Left ventricle myocardium inferior (tissue), 1 donor: ENCODE measurements around the gene LRRC56. TPM values are rescaled to one million over a fixed set of nuclear protein-coding genes. Genes with fewer than 3 reads are reported as not detected.

Experiments used
- DNase-seq: peaks from one replicate; pipeline ENCODE4 v3.0.0-alpha.2; 2020
- H3K27ac ChIP-seq: fragments of 200-600 bp; replicated peaks from 2 replicates; pipeline ENCODE4 v1.8.0; 2021
- H3K27me3 ChIP-seq: fragments of 200-600 bp; 2 replicates; pipeline ENCODE4 v1.8.0; 2021; ENCODE audit warnings: low read depth
- H3K36me3 ChIP-seq: fragments of 200-600 bp; 2 replicates; pipeline ENCODE4 v1.8.0; 2021
- H3K4me1 ChIP-seq: fragments of 200-600 bp; 2 replicates; pipeline ENCODE4 v1.8.0; 2021
- H3K4me3 ChIP-seq: fragments of 200-600 bp; 2 replicates; pipeline ENCODE4 v1.8.0; 2021; ENCODE audit warnings: mild to moderate bottlenecking, moderate library complexity
- H3K9me3 ChIP-seq: fragments of 200-600 bp; replicated peaks from 2 replicates; pipeline ENCODE4 v1.8.0; 2021
- CTCF ChIP-seq: fragments of 200-600 bp; IDR thresholded peaks from 2 replicates; pipeline ENCODE4 v1.8.0; 2021; ENCODE audit warnings: antibody characterized with exemption, mild to moderate bottlenecking, borderline replicate concordance
- intact Hi-C: fragments of 100-400 bp; cut with micrococcal nuclease; formaldehyde crosslinking; loops from one replicate; pipeline ENCODE4 v1.11.0; 2022
- total RNA-seq: library from RNA; stranded (reverse); fragmentation: NEBNext Ultra II Directional; extraction: Animal tissue kit (Norgen Biotek cat#: 25700); gene quantifications from one replicate; pipeline ENCODE4 v1.2.1, GENCODE V29; 2021
- donor health status: DM: no; HTN: yes; CAD: no; lungs with severe emphysema.

LRRC56 gene
- total RNA-seq, 1 donor from 2014 or later, result 0.25 TPM

- Histone ChIP-seq H3K9me3 (no peaks in the 10 kb centered on the region), H3K36me3 (peaks cover 28% of the 10 kb centered on the region), H3K27me3 (peaks cover 17% of the 10 kb centered on the region), H3K4me1 (peaks cover 54% of the 10 kb centered on the region), H3K4me3 (no peak overlapping the region), H3K27ac (peak overlapping the region; percentile 48)
- intact Hi-C loops, result no loop called here
- DNase-seq, result no peak
- no peak for TF ChIP-seq CTCF
Measured at GRCh38 chr11:532986-533585, 4.2 kb upstream of the LRRC56 start.

GRCh38 chr11:533586-534395 lies 3.5 kb upstream of the LRRC56 start:
- no peak for DNase-seq
- Histone ChIP-seq H3K36me3 (peaks cover 28% of the 10 kb centered on the region), H3K27me3 (peaks cover 22% of the 10 kb centered on the region), H3K4me1 (peaks cover 54% of the 10 kb centered on the region), H3K9me3 (no peaks in the 10 kb centered on the region), H3K4me3 (peak overlapping the region; percentile 94), H3K27ac (no peak overlapping the region)
- intact Hi-C loops, result no loop called here
- TF ChIP-seq CTCF, result no peak

- intact Hi-C loops, result no loop called here
- Histone ChIP-seq H3K27ac (peak overlapping the region; percentile 91), H3K4me3 (peak overlapping the region; percentile 94), H3K27me3 (peaks cover 23% of the 10 kb centered on the region), H3K4me1 (peaks cover 54% of the 10 kb centered on the region), H3K36me3 (peaks cover 28% of the 10 kb centered on the region), H3K9me3 (no peaks in the 10 kb centered on the region)
- DNase-seq, result peak; percentile 26
- TF ChIP-seq CTCF, result no peak
Measured at GRCh38 chr11:534396-535209, 2.7 kb upstream of the LRRC56 start.

GRCh38 chr11:535210-535518 lies 2.2 kb upstream of the LRRC56 start:
- DNase-seq, result no peak
- no peak for TF ChIP-seq CTCF
- Histone ChIP-seq H3K9me3 (no peaks in the 10 kb centered on the region), H3K27me3 (peaks cover 29% of the 10 kb centered on the region), H3K36me3 (peaks cover 28% of the 10 kb centered on the region), H3K4me3 (peak overlapping the region; percentile 94), H3K27ac (peak overlapping the region; percentile 91), H3K4me1 (peaks cover 54% of the 10 kb centered on the region)
- intact Hi-C loops, result no loop called here

- Histone ChIP-seq H3K36me3 (peaks cover 28% of the 10 kb centered on the region), H3K4me3 (peak within 1 kb of the TSS; percentile 94), H3K9me3 (no peaks in the 10 kb centered on the region), H3K27ac (peak within 1 kb of the TSS; percentile 91), H3K4me1 (peaks cover 54% of the 10 kb centered on the region), H3K27me3 (peaks cover 35% of the 10 kb centered on the region)
- DNase-seq, result peak; percentile 95
- TF ChIP-seq CTCF, result no peak
- intact Hi-C loops, result no loop called here
Measured at GRCh38 chr11:535519-536454, 1.5 kb upstream of the LRRC56 start, which contains the start of gene HRAS. TSS of gene HRAS (minus strand) at chr11:535576.
